HTERT RPE-1 (cell line): ENCODE data around the gene TESK2.
"Not testable (repeated sequence)": the region's sequence is repeated elsewhere in the genome, so short reads cannot be mapped to it uniquely, and the experiment has no call there.

Experiments
- in situ Hi-C: fragments of 300-500 bp; cut with MboI; formaldehyde crosslinking; loops from 4 replicates; pipeline ENCODE4 v1.14.3; 2020; ENCODE audit warnings: low sequenced_read_pairs

The TESK2 gene

DNA sequence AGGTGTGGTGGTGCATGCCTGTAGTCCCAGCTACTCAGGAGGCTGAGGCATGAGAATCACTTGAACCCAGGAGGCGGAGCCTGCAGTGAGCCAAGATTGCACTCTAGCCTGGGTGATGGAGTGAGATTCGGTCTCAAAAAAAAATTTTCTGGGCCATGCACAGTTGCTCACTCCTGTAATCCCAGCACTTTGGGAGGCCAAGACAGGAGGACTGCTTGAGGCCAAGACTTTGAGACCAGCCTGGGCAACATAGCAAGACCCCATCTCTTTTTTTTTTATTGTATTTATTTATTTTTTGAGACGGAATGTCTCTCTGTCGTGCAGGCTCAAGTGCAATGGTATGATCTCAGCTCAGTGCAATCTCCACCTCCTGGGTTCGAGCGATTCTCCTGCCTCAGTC, 16.8 kb downstream of the TESK2 start:
- in situ Hi-C loops, result not testable (repeated sequence)

DNA sequence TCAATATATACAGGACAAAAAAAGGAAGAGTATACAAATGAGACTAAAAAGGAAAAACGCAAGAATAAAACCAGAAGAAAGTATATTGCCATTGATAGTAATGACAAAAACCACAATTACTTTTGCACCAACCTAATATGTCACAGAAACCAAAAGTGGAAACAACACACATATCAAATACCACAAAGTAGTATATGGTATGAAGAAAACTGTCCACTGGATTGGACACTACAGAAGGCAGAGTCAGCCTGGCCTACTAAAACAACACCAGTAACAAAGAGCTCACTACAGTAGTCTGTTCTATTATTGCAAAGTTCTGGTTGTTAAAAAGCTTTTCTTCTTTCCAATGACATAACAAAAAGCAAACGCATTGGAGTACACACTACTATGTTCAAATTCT, 17.7 kb downstream of the TESK2 start:
- in situ Hi-C loops, result no loop called here

DNA sequence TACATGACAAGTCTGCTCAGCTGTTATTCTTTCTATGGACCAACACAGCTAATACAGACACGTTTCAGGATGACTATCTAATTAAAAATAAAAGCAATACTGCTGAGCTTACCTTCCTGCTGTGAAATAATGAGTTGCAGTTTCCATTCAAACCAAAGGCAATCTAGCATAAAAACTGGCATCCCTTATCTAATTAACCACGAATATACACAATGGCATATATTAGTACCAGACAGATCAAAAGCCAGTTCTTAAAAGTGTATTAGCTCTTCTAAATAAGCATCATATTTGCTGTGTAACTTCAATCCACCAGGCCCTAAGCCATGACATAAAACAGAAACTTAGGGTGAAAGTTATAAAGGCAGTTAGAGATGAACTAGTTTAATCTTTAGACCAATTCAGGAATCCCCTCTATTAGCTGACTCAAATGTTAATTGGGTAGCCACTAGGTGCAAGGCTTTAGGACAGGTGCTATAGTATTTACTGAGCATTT, 20.6 kb downstream of the TESK2 start:
- in situ Hi-C loops, result no loop called here

DNA sequence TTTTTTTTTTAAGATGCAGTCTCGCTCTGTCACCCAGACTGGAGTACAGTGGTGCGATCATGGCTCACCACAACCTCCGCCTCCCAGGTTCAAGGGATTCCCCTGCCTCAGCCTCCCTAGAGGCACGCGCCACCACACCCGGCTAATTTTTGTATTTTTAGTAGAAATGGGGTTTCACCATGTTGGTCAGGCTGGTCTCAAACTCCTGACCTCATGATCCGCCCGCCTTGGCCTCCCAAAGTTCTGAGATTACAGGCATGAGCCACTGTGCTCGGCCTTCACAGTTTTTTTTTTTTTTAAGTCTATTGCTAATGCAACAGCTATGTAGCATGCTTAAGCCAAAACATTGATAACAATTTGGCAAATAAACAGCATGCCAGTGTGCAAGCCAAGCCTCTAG, 23.6 kb downstream of the TESK2 start:
- in situ Hi-C loops, result not testable (repeated sequence)

DNA sequence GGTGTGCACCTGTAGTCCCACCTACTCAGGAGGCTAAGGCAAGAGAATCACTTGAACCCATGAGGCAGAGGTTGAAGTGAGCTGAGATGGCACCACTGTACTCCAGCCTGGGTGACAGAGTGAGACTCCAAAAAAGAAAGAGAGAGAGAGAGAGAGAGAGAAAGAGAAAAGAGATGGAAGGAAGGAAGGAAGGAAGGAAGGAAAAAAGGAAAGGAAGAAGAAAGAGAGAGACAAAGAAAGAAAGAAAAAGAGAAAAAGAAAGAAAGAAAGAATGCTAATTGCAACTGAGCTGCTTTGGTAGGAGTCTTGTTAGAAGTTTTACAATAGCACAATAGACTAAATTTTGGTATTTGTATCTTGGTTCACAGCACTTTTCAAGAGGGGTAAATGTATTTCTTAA, 25.7 kb downstream of the TESK2 start:
- in situ Hi-C loops, result no loop called here

DNA sequence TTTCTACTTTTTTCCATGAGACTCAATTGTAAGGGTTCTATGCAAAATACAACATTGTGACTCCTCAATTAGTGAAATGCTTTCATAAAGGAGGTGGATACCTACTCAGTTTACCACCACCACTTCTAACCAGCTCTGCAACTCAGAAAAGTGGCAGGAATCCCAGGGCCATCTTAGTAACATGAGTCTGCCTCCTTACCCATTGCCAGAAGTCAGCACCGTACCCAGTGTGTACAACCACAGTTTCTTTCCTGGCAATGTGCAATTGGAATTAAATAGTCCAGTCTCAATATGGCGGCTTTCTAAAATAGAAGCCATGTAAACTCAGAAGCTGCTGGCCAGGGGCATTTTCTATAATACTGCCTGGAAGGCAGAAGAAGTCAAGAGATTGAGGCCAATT, 32.1 kb downstream of the TESK2 start:
- in situ Hi-C loops, result no loop called here

DNA sequence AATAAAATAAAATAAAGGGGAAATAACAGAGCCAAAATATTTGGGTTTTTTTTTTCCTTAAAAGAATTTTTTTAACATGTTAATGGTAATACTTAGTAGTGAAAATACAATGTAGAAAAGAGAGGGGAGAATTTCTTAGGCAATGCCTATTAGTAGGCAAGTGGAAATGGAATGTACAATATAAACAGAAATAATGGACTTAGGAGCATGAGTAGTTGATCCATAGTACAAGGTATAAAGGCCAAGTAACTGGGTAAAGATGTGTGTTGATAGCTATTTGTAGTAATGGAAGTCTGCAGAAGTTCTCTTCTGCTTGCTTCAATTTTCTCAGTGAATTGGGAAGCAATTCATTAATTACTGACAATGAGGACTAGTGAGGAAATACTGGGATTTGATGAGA, 34.4 kb downstream of the TESK2 start:
- in situ Hi-C loops, result no loop called here

DNA sequence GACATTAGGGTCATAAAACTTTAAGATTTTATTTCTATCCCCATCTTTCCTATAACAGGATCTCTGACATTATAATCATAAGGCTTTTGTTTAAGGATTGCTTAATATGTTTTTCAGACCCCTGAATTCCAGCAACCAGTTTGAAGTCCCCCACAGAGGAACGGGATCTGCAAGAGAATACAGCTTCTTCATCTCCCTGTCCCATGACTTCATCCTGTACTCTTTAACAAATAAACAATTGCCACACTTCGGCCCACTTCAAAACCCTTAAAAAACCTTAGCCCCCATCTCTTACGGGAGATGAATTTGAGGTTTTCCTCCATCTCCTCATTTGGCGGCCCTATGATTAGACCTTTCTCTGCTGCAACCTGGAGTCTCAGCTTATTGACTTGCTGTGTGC, 35.8 kb downstream of the TESK2 start:
- in situ Hi-C loops, result no loop called here

DNA sequence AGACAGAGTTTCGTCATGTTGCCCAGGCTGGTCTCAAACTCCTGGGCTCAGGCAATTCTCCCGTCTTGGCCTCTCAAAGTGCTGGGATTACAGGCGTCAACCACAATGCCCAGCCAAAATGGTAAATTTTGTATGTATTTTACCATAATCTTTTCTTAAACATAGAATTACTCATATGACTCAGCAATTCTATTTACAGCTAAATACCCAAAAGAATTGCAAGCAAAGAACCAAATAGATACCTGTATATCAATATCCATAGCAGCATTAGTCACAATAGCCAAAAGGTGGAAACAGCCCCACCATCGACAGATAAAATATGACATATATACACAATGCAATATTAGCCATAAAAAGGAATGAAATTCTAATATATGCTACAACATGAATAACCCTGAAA, 36.5 kb downstream of the TESK2 start:
- in situ Hi-C loops, result no loop called here

DNA sequence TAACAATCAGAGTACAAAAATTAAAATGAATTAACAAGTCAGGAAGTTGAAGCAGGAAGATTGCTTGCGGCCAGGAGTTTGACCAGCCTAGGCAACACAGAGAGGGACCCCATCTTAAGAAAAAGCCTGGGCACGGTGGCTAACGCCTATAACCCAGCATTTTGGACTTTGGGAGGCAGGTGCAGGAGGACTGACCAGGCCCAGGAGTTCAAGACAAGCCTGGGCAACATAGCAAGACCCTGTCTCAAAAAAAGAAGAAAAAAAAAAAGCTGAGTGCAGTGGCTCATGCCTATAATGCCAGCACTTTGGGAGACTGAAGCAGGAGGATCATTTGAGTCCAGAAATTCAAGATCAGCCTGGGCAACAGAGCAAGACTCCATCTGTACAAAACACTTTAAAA, 38.5 kb downstream of the TESK2 start:
- in situ Hi-C loops, result no loop called here

DNA sequence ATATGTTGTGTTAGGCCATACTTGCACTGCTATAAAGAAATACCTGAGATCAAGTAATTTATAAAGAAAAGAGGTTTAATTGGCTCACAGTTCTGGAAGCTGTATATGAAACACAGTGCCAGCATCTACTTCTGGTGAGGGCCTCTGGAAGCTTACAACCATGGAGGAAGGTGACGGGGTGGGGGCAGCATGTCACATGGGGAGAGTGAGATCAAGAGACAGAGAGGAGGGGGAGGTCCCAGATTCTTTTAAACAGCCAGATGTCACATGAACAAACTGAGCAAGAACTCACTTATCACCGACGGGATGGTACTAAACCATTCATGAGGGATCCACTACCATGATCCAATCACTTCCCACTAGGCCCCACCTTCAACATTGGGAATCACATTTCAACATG, 42.6 kb downstream of the TESK2 start:
- in situ Hi-C loops, result no loop called here

DNA sequence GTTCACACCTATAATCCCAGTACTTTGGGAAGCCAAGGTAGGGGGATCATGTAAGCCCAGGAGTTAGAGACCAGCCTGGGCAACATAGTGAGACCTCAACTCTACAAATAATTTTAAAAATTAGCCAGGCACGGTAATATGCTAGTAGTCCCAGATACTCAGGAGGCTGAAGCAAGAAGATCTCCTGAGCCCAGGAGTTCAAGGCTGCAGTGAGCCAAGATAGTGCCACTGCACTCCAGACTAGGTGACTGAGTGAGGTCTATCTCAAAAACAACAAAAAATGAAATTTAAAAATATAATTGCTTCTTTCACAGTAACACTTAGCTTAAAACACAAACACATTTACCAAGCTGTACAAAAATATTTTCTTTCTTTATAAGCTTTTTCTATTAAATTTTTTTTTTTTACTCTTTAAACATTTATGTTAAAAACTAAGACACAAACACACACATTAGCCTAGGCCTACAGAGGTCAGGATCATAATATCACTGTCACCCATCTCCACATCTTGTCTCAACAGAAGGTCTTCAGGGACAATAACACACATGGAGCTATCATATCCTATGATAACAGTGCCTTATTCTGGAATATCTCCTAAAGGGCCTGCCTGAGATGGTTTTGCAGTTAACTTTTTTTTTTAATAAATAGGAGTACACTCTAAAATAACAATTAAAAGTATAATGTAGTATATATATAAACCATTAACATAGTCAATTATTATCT, 43.9 kb downstream of the TESK2 start:
- in situ Hi-C loops, result no loop called here

DNA sequence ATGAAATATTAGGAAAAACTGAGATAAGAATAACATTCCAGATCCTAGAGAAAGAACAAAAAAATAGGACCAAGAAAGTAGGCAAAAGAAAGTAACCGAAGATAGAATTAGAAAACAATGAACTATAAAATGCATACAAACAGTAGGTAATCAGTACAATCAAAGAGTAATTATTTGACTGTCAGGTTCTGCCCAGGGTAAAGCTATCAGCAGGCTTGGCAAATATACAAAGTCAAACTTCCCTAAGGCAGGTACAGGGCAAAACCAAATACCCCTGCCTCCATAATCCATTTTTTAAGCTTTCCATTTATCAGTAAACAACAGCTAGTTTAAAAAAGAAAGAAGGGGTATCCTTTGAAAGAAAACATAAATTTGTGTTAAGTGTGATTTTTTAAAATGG, 44.4 kb downstream of the TESK2 start:
- in situ Hi-C loops, result no loop called here

DNA sequence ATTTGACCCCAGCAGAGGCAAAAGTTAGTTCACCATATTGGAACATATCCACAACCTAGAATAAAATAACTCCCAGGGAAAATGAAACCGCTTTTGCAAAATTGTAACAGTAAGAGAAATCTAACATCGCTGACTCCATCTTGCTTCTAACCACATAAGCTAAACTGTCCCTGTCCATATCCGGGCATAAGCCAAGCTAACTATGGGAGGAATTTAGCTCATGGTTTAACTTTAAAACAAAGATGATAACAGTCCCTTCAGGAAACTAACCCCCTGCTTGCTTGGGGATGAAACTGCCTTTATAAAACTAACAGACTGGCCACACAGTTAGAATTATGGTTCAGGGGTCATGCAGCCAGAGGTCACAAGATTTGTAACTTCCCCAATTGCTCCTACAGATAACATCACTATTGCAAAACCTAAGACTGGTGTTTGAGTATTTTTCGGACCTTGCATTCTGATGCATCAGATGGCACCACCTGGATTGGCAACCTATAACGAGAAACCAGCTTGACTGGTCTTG, 46.3 kb downstream of the TESK2 start:
- in situ Hi-C loops, result no loop called here

DNA sequence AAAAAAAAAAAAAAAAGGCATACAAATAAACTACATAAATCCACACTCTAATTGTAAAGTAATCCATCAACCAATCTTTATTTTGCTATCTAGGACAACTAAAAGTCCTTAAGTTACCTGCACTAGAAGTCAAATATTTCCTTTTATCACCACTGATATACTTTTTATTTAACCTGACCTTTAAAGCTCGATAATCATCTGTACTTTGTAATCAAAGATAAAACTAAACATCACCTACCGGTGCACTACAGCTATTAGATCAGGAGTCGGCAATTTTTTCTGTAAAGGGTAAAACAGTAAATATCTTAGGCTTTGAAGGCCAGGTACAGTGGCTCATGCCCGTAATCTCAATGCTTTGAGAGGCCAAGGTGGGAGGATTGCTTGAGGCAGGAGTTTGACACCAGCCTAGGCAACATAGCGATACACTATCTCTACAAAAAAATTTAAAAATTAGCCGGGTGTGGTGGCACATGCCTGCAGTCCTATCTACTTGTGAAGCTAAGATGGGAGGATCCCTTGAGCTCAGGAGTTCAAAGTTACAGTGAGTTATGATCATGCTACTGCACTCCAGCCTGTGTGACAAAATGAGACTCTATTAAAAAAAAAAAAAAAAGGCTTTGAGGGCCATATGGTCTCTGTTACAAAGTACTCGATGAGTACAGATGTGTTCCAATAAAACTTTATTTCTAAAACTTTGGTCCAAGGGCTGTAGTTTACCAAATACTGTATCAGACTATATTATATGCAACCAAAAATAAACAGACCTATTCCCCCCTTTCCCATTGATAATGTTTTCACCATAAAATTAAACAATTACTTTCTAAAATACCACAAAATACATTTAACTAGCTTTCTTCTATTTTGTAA, 47.1 kb downstream of the TESK2 start:
- in situ Hi-C loops, result no loop called here

DNA sequence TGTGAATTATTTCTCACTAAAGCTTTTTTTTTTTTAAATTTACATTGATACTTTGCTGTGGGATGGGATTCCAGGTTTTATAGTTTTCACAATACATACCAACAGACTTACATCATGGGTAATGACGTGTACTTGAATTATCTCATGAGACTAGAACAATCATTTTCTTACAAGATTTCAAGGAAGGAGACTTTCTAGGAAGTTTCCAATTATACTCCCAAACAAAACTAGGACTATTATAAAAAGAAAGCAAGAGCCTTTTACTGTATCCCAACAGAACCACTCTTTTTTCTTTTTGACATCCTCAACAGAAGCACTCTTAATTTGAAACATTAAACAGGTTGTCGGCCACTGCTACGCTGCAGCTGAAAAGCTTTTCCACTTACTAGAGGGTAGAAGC, 48.7 kb downstream of the TESK2 start:
- in situ Hi-C loops, result no loop called here

DNA sequence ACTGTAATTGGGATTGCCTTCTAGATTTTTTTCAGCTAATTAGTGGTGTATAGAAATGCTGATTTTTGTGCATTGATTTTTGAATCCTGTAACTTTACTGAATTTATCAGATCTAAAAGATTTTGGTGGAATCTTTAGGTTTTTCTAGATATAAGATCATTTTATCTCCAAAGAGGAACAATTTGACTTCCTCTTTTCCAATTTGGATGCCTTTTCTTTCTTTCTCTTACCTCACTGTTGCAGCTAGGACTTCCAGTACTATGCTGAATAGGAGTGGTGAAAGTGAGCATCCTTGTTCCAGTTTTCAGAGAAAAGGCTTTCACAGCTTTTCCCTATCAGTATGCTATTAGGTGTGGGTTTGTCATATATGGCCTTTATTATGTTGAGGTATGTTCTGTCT, 53.6 kb downstream of the TESK2 start:
- in situ Hi-C loops, result no loop called here

DNA sequence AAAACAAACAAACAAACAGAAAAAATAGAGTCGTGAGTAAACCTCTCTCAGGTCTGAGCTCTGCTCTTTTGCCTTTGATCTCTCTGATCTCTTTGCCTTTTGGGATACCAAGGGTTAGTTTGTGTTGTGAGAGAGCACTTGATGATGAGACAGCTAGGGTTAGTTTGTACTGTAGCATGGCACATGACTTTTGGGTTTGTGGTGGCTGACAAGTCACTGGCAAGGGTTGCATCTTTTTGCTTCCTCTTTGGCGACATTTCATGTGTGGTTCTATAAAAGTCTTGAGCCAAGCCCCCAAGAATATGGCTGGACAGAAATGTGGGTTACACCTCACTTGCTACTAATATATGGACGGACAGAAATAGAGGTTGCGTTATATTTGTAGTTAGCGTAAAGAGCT, 60.5 kb downstream of the TESK2 start:
- in situ Hi-C loops, result no loop called here

DNA sequence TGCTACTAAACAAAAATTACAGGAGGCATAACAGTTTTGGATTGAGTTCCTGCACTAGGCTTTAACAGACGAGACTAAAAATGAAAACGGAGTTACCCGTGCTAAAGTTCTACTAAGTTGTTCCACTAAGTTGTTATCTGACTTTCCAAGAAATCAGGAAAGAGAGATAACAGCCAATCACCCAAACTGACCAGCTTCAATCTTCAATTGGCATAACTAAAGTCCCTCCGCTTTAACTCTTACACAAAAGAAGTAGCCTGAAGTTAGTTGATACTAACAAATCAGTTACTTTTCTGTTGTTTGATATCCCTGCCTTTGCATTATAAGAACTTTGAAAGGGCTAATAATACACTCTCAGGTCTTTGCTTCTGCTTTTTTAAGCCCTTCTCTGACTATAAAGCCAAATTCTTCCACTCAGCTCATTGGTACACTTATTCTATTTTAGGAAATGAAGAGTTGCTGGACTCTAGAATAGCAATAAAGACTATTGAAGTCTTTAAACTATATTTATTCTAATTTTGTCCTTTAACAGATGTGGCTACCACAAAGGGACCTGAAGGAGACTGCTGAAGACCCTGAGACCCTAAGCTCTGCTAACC, 61.3 kb downstream of the TESK2 start:
- in situ Hi-C loops, result no loop called here

DNA sequence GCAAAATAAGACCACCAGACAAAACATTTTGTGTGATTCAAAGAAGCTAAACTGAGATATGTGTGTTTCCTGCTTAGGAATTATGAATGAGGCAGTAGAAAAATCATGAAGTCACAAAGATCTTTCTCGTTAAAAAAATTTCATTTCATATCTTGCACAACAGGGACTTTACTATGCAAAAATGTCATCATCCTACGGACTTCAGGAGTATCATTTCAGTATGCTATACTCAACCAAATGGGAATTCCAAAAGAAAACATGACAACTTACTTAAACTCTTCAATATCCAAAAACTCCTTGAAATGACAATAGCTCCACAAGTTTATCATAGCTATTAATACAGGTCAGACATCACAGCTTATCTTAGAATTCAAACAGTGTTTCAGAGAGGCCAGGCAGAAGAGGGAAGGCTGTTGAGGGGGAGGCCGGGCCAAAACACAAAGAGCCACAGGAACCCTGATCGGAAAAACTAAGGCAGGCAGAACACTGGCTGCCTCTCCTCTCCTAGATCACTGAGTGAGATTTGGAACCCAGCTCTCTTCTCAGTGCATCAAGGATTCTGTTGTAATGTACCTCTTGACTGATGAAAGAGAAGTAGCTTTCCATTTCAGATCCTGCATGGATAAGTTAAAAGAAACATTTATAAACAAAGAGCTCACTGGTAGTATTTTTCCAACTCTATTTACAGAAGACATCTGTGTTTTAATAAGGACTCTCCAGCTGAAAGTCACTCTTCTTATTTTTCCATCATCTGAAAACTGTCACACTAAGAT, 66.9 kb downstream of the TESK2 start:
- in situ Hi-C loops, result no loop called here

DNA sequence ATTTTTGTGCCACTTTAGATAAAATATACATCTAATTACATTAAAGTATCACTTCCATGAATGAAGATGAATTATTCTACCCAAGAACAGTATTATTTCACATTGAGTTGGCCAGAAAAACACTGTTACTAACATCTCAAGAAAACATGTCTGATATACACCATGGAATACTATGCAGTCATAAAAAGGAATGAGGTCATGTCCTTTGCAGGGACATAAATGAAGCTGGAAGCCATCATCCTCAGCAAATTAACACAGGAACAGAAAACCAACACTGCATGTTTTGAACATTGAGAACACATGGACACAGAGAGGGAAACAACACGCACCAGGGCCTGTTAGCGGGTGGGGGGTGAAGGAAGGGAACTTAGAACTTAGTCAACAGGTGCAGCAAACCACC, 69.0 kb downstream of the TESK2 start:
- in situ Hi-C loops, result no loop called here
